ENCODE data around the gene TMEM223. TPM values are rescaled to one million over a fixed set of nuclear protein-coding genes. Genes with fewer than 3 reads are reported as not detected.
"Not testable (repeated sequence)": the region's sequence is repeated elsewhere in the genome, so short reads cannot be mapped to it uniquely, and the experiment has no call there.

The TMEM223 gene
- polyA plus RNA-seq, 1 donor from 2014 or later: 16.5 TPM

DNA sequence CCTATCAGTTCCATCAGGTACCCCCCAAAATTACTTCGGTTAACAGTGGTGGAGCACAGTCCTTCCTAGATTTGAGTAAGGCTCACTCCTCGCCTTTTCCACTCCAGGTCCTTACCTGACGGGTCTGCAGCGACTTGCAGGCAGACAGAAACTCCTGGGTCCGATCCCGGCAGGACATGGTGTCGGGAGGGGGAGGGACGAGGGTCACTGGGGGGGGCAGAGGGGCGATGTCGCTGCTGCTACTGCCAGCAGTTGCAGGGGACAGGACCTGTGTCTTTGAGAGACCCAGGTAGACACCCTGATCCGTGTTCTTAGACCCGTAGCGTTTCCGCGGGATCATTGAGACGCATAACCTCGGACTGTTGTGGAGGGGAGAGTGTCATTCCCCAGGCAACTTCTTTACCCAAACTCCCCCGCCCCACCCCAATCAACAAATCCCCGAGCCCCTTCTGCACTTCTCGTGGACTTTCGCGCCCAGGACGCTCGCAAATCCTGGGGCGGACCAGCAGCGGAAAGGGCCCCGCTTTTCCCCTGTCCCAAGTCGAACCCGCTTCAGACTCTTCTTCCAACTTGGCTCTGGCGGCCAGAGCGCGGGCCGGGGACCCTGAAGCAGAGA, 39.2 kb upstream of the TMEM223 start:
- H2AFZ ChIP-seq (ENCODE audit: low read depth, low read length): peak overlapping the region; percentile 33
- no peaks in the 10 kb centered on the region for H3K36me3 ChIP-seq (ENCODE audit: insufficient read depth, low read length)
- no peaks in the 10 kb centered on the region for H3K27me3 ChIP-seq (ENCODE audit: insufficient read depth, low read depth, low read length)
- H3K9me3 ChIP-seq (ENCODE audit: low read length): no peaks in the 10 kb centered on the region
- no peaks in the 10 kb centered on the region for H3F3A ChIP-seq (ENCODE audit: insufficient read depth, low read length, poor library complexity, severe bottlenecking)
- peak overlapping the region; percentile 72 for H3K4me2 ChIP-seq (ENCODE audit: low read length)
- H3K27ac ChIP-seq (ENCODE audit: low read length): peak overlapping the region; percentile 91
- H3K79me2 ChIP-seq (replicated peaks; ENCODE audit: insufficient read depth, low read length): peaks cover 32% of the 10 kb centered on the region
- peak overlapping the region; percentile 98 for H3K4me3 ChIP-seq (ENCODE audit: low read length)
- H3K9me2 ChIP-seq (ENCODE audit: insufficient read depth, low read length): no peaks in the 10 kb centered on the region
- H4K20me1 ChIP-seq (ENCODE audit: insufficient read depth): no peaks in the 10 kb centered on the region
- H3K9ac ChIP-seq (ENCODE audit: low read length): peak overlapping the region; percentile 95
- TF ChIP-seq EZH2 (IDR thresholded peaks at IDR 0.05; ENCODE audit: borderline replicate concordance, insufficient read depth, low read length, poor library complexity, severe bottlenecking) (no peak), CTCF (IDR thresholded peaks at IDR 0.05; ENCODE audit: poor library complexity, severe bottlenecking) (no peak)

DNA sequence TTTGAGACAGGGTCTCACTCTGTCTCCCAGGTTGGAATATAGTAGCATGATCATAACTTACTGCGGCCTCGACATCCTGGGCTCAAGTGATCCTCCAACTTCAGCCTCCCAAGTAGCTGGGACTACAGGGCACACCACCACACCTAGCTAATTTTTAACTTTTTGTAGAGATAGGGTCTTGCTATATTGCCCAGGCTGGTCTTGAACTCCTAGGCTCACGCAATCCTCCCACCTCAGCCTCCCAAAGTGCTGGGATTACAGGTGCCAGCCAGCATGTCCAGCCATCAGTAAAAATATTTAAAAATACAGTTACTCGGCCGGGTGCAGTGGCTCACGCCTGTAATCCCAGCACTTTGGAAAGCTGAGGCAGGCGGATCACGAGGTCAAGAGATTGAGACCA, 36.3 kb upstream of the TMEM223 start:
- not testable (repeated sequence) for H2AFZ ChIP-seq (ENCODE audit: low read depth, low read length); H3K36me3 ChIP-seq (ENCODE audit: insufficient read depth, low read length); H3K9ac ChIP-seq (ENCODE audit: low read length); H3K27me3 ChIP-seq (ENCODE audit: insufficient read depth, low read depth, low read length); H3K9me3 ChIP-seq (ENCODE audit: low read length); H3K9me2 ChIP-seq (ENCODE audit: insufficient read depth, low read length); H3K4me2 ChIP-seq (ENCODE audit: low read length); H4K20me1 ChIP-seq (ENCODE audit: insufficient read depth); H3K4me3 ChIP-seq (ENCODE audit: low read length); H3F3A ChIP-seq (ENCODE audit: insufficient read depth, low read length, poor library complexity, severe bottlenecking); H3K27ac ChIP-seq (ENCODE audit: low read length)
- peaks cover 31% of the 10 kb centered on the region for H3K79me2 ChIP-seq (replicated peaks; ENCODE audit: insufficient read depth, low read length)

- H3K9me3 ChIP-seq (ENCODE audit: low read length): no peaks in the 10 kb centered on the region
- H3K27me3 ChIP-seq (ENCODE audit: insufficient read depth, low read depth, low read length): no peaks in the 10 kb centered on the region
- H3K27ac ChIP-seq (ENCODE audit: low read length): no peak overlapping the region
- no peak overlapping the region for H3K4me2 ChIP-seq (ENCODE audit: low read length)
- no peaks in the 10 kb centered on the region for H4K20me1 ChIP-seq (ENCODE audit: insufficient read depth)
- no peaks in the 10 kb centered on the region for H3K9me2 ChIP-seq (ENCODE audit: insufficient read depth, low read length)
- no peaks in the 10 kb centered on the region for H3K79me2 ChIP-seq (replicated peaks; ENCODE audit: insufficient read depth, low read length)
- H3K4me3 ChIP-seq (ENCODE audit: low read length): no peak overlapping the region
- TF ChIP-seq POLR2AphosphoS5 (IDR thresholded peaks at IDR 0.05) (no peak), SMC3 (conservative IDR thresholded peaks at IDR 0.05; ENCODE audit: poor library complexity) (no peak), MXI1 (conservative IDR thresholded peaks at IDR 0.05; ENCODE audit: poor library complexity, severe bottlenecking) (no peak), CTCF (IDR thresholded peaks at IDR 0.05; ENCODE audit: poor library complexity, severe bottlenecking) (no peak), RAD21 (conservative IDR thresholded peaks at IDR 0.05) (no peak), EZH2 (IDR thresholded peaks at IDR 0.05; ENCODE audit: borderline replicate concordance, insufficient read depth, low read length, poor library complexity, severe bottlenecking) (no peak), EP300 (conservative IDR thresholded peaks at IDR 0.05; ENCODE audit: poor library complexity, severe bottlenecking) (no peak)
- H3K36me3 ChIP-seq (ENCODE audit: insufficient read depth, low read length): peaks cover 4% of the 10 kb centered on the region
- H2AFZ ChIP-seq (ENCODE audit: low read depth, low read length): no peak overlapping the region
- H3K9ac ChIP-seq (ENCODE audit: low read length): no peak overlapping the region
- no peaks in the 10 kb centered on the region for H3F3A ChIP-seq (ENCODE audit: insufficient read depth, low read length, poor library complexity, severe bottlenecking)
Measured at GRCh38 chr11:62823677-62824076, 31.9 kb upstream of the TMEM223 start.

Data from neural cell (in vitro differentiated cells).